Measurements from ENCODE around the gene SLITRK6. TPM values are rescaled to one million over a fixed set of nuclear protein-coding genes. Genes with fewer than 3 reads are reported as not detected.
"Not testable (repeated sequence)": the region's sequence is repeated elsewhere in the genome, so short reads cannot be mapped to it uniquely, and the experiment has no call there.

The SLITRK6 gene
- not detected for total RNA-seq

GRCh38 chr13:85799097-85799582 is at the start of gene SLITRK6:
Gene SLITRK6, minus strand, starts transcription at chr13:85799419. Its CDS starts 2,911 bp downstream, at chr13:85796508.
- no peak for DNase-seq

GRCh38 chr13:85847012-85847411 is 47.8 kb upstream of the SLITRK6 start:
- DNase-seq, result no peak

GRCh38 chr13:85841427-85841826 is 42.2 kb upstream of the SLITRK6 start:
- DNase-seq, result no peak

- DNase-seq, result no peak
Measured at GRCh38 chr13:85833921-85834320, 34.7 kb upstream of the SLITRK6 start.

- no peak for DNase-seq
Measured at GRCh38 chr13:85828094-85828684, 29.0 kb upstream of the SLITRK6 start.

GRCh38 chr13:85825454-85825853 is 26.2 kb upstream of the SLITRK6 start:
- no peak for DNase-seq

DNA sequence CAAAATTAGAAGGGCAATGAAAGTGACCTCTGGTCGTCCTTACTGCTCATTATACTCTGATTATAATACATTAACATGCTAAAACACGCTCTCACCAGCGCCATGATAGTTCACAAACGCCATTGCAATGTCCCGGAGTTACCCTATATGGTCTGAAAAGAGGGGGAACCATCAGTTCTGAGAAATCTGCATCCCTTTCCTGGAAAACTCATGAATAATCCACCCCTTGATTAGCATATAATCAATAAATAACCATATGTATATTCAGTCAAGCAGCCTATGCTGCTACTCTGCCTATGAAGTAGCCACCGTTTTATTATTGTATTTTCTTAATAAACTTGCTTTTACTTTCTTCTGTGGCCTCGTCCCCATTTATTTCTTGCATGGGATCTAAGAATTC is 24.6 kb upstream of the SLITRK6 start:
- no peak for DNase-seq

- no peak for DNase-seq
Measured at GRCh38 chr13:85819513-85819912, 20.3 kb upstream of the SLITRK6 start.

- DNase-seq, result no peak
Measured at GRCh38 chr13:85816413-85816812, 17.2 kb upstream of the SLITRK6 start.

DNA sequence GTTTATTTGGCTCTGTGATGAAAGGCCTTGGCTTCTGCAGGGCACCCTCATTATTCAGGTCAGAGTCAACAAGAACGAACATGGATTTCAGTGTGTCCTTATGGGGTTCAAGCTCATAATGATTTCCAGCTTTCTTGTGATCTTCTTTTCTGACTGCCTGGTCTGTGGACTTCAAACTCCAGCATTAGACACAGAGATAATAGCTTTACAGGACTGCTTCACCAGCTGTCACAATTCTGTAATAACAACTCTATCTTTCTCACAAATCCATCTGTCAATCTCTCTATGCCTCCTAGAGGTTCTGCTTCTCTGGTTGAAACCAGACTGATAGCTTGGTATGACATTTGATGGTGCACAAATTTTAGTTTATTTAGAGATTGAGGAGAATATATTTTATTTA is 13.1 kb upstream of the SLITRK6 start:
- no peak for DNase-seq

GRCh38 chr13:85808811-85809210 is 9.6 kb upstream of the SLITRK6 start:
- no peak for DNase-seq

DNA sequence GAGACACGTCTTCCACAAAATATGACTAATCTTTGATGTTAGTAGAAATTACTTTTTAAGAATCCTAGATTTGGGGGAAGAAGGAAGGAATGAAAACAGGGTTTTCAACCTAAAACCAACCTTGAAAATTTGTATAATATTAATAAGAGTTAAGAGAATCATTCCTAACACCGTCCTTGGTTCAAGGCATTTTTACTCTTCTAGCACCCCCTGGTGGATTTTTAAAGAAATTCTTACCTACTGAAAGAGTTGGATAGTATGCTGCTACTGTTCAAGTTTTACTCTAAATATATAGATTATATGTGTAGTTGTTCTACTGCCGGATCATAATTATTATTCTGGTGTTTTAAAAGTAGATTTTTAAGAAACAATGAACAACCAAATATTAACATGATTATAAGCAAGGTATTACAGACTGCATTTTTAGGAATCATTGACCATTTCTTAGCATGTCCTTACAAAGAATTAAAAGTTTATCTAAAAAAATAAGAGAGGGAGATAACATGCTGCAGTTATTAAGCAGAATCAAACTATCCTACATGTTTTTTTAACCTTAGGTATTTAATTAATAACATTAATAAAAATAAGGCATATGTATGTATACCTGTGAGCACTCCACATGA is 7.4 kb upstream of the SLITRK6 start:
- DNase-seq, result no peak

GRCh38 chr13:85798556-85798955 is 663 bp downstream of the SLITRK6 start:
- DNase-seq, result no peak

DNA sequence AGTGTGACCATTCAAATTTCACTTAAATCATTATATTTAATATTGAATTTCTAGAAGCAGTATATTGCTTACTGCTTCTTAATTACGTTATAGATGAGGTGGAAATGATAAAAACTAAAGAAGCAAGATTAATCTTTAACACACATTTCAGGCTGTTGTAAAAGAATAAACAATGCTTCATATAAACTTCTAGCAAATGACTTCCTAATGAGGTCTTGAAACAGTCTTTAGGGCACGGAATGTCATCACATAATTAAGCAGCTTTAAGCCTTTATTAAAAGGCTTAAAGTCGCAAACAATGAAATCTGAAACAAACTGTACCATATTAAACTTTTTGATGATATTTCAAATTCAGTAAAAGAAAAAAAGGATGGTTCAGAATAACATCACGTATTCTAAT is 1.9 kb downstream of the SLITRK6 start:
- no peak for DNase-seq

- DNase-seq, result no peak
Measured at GRCh38 chr13:85785205-85785604, 14.0 kb downstream of the SLITRK6 start.

- no peak for DNase-seq
Measured at GRCh38 chr13:85772367-85772766, 26.9 kb downstream of the SLITRK6 start.

DNA sequence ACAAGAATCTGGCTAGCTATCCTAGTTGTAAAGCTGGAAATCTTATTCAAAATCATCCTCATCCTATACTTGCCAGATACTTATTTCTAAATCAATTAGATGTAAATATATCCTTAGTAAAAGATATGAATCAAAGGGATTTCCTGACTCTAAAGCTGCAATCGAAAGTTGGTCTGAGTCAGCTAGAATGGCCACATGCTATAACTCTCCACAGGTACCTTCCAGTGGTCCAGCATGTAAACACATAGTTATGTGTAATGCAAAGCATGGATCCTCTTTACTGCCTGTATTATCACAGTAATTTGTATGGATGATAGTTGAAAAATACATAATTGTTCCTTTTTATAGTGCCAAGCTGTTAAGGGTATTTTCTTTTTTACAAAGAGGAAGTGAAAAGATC is 27.4 kb downstream of the SLITRK6 start:
- DNase-seq, result no peak

GRCh38 chr13:85768946-85769345 is 30.3 kb downstream of the SLITRK6 start:
- DNase-seq, result no peak

DNA sequence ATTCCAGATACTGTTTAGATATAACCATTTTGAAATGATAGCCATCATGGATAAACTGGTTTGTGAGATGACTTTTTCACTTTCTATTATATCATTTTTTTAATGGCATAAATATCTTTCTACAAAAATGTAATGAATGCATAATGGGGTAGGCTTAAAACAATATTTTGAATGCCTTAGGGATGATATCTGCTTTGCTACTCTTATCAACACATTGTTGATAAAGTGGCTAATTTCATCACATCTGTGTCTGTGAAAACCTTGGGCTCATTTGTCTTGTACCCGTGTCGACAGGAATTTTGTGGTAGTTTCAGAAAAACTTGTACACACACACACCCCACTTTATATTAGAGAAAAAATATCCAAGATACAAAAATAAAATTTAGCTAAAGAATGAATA is 44.1 kb downstream of the SLITRK6 start:
- no peak for DNase-seq

DNA sequence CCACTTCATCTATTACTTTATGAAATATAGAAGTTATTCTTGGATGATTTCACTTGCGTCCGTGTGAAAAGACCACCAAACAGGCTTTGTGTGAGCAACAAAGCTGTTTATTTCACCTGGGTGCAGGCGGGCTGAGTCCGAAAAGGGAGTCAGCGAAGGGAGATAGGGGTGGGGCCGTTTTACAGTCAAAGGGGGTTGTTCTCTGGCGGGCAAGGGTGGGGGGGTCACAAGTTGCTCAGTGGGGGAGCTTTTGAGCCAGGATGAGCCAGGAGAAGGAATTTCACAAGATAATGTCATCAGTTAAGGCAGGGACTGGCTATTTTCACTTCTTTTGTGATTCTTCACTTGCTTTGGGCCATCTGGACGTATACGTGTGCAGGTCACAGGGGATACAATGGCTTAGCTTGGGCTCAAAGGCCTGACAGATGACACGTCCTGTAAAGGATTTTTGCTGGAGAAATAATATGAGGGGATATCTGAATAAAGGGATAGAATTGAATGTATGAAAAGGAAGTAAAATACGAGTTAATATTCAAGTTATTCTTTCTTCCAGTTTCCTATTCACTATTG is 55.9 kb downstream of the SLITRK6 start:
- not testable (repeated sequence) for DNase-seq

Measured in effector CD4-positive, alpha-beta T cell (primary cell).